ENCODE results near the gene COA7.

COA7 gene

DNA sequence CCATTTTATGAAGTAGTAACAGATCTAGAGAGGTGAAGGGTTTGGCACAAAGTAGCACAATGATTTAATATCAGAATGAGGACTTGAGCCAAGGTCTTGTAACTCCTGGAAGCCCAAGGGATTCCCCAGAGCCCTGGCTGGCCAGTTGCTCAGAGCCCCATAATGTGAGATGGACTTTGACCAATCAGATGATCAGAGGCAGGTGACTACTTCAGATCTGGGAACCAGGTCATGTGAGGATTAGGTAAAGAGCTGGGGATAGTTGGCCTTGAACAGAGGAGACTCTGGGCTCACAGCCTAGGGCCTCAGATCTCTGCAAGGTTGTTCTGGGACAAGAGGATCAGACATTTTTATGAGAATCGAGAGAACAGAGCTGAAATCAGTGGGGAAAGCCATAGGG is 46.2 kb downstream of the COA7 start:
- H4K20me1 ChIP-seq (ENCODE audit: low read depth, low read length) = no peaks in the 10 kb centered on the region

DNA sequence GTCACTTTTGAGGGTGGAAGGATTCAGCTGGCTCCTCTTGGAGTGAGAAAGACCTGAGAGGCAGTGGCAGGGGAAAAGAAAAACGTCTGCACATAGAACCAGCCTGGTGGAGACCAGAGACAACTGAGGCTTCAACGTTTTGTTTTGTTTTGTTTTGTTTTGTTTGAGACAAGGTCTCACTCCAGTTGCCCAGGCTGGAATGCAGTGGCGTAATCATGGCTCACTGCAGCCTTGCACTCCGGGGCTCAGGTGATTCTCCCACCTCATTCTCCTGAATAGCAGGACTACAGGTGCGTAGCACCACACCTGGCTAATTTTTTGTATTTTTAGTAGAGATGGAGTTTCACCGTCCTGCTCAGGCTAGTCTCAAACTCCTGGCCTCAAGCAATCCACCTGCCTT is 52.9 kb downstream of the COA7 start:
- no peaks in the 10 kb centered on the region for H3K9me3 ChIP-seq (ENCODE audit: insufficient read depth, low read length)
- no peak overlapping the region for H3K9ac ChIP-seq (ENCODE audit: low read length)
- no peak overlapping the region for H3K4me3 ChIP-seq (ENCODE audit: insufficient read depth, low read length, poor library complexity, severe bottlenecking)
- TF ChIP-seq, protein P1, sequence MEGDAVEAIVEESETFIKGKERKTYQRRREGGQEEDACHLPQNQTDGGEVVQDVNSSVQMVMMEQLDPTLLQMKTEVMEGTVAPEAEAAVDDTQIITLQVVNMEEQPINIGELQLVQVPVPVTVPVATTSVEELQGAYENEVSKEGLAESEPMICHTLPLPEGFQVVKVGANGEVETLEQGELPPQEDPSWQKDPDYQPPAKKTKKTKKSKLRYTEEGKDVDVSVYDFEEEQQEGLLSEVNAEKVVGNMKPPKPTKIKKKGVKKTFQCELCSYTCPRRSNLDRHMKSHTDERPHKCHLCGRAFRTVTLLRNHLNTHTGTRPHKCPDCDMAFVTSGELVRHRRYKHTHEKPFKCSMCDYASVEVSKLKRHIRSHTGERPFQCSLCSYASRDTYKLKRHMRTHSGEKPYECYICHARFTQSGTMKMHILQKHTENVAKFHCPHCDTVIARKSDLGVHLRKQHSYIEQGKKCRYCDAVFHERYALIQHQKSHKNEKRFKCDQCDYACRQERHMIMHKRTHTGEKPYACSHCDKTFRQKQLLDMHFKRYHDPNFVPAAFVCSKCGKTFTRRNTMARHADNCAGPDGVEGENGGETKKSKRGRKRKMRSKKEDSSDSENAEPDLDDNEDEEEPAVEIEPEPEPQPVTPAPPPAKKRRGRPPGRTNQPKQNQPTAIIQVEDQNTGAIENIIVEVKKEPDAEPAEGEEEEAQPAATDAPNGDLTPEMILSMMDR (IDR thresholded peaks at IDR 0.05; ENCODE audit: insufficient read depth, low read length, poor library complexity, severe bottlenecking) = no peak
- no peak for TF ChIP-seq EZH2phosphoT487 (conservative IDR thresholded peaks at IDR 0.05; ENCODE audit: low read length)
- H3K9me2 ChIP-seq (replicated peaks; ENCODE audit: insufficient read depth, low read length) = no peaks in the 10 kb centered on the region
- H4K20me1 ChIP-seq (ENCODE audit: low read depth, low read length) = no peaks in the 10 kb centered on the region
- H3K27me3 ChIP-seq (ENCODE audit: low read length) = no peaks in the 10 kb centered on the region
- H3K4me2 ChIP-seq (ENCODE audit: low read depth, low read length, poor library complexity, severe bottlenecking) = no peak overlapping the region
- no peak overlapping the region for H3K27ac ChIP-seq (ENCODE audit: low read depth, low read length)
- H3K36me3 ChIP-seq (ENCODE audit: low read length) = peaks cover 13% of the 10 kb centered on the region; the same call in 1 of the 2 replicates
- no peaks in the 10 kb centered on the region; the same call in 1 of the 2 replicates for H3F3A ChIP-seq (ENCODE audit: insufficient read depth)
- peaks cover 20% of the 10 kb centered on the region for H3K79me2 ChIP-seq (ENCODE audit: insufficient read depth, low read length)
- H2AFZ ChIP-seq (ENCODE audit: low read depth, low read length, severe bottlenecking) = no peak overlapping the region

More for the DNA sequence above, 46.2 kb downstream of the COA7 start:
- H3K9ac ChIP-seq (ENCODE audit: low read length) = no peak overlapping the region
- no peaks in the 10 kb centered on the region for H3K9me3 ChIP-seq (ENCODE audit: insufficient read depth, low read length)
- H3K79me2 ChIP-seq (ENCODE audit: insufficient read depth, low read length) = no peaks in the 10 kb centered on the region
- H2AFZ ChIP-seq (ENCODE audit: low read depth, low read length, severe bottlenecking) = no peak overlapping the region
- H3K27me3 ChIP-seq (ENCODE audit: low read length) = no peaks in the 10 kb centered on the region
- H3K4me2 ChIP-seq (ENCODE audit: low read depth, low read length, poor library complexity, severe bottlenecking) = no peak overlapping the region
- no peaks in the 10 kb centered on the region for H3F3A ChIP-seq (ENCODE audit: insufficient read depth)
- no peaks in the 10 kb centered on the region for H3K9me2 ChIP-seq (replicated peaks; ENCODE audit: insufficient read depth, low read length)
- TF ChIP-seq EZH2phosphoT487 (conservative IDR thresholded peaks at IDR 0.05; ENCODE audit: low read length) = no peak
- TF ChIP-seq, protein P1 (IDR thresholded peaks at IDR 0.05; ENCODE audit: insufficient read depth, low read length, poor library complexity, severe bottlenecking) = no peak
- H3K36me3 ChIP-seq (ENCODE audit: low read length) = peaks cover 7% of the 10 kb centered on the region; the same call in 1 of the 2 replicates
- H3K27ac ChIP-seq (ENCODE audit: low read depth, low read length) = no peak overlapping the region
- H3K4me3 ChIP-seq (ENCODE audit: insufficient read depth, low read length, poor library complexity, severe bottlenecking) = no peak overlapping the region

DNA sequence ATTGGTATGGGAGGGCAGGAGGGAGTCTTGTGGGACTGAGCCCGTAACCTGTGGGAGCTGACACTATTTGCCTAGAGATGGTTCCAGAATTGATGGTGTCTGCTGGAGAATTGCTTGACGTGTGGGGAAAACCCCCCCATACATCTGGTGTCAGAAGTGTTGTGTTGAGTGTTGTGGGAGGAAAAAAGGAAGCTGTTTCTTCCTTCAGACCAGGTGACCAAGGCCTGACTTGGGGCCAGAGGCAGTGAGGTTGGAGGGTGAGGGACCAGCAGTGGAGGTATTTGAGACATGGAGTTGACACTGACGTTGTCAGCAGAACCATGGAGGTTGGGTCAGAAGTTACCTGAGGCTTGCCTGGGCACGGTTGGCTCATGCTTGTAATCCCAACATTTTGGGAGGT is 56.8 kb downstream of the COA7 start:
- Histone ChIP-seq H3F3A (ENCODE audit: insufficient read depth) (peaks cover 16% of the 10 kb centered on the region), H4K20me1 (ENCODE audit: low read depth, low read length) (no peaks in the 10 kb centered on the region), H3K27me3 (ENCODE audit: low read length) (no peaks in the 10 kb centered on the region), H3K9me2 (replicated peaks; ENCODE audit: insufficient read depth, low read length) (no peaks in the 10 kb centered on the region), H3K9me3 (ENCODE audit: insufficient read depth, low read length) (no peaks in the 10 kb centered on the region), H3K27ac (ENCODE audit: low read depth, low read length) (peak overlapping the region; percentile 70), H3K4me2 (ENCODE audit: low read depth, low read length, poor library complexity, severe bottlenecking) (peak overlapping the region; percentile 17), H3K79me2 (ENCODE audit: insufficient read depth, low read length) (peaks cover 45% of the 10 kb centered on the region), H3K9ac (ENCODE audit: low read length) (0 out of 2 replicates have a peak overlapping the region, but pooled peaks have one; percentile 10), H2AFZ (ENCODE audit: low read depth, low read length, severe bottlenecking) (no peak overlapping the region), H3K36me3 (ENCODE audit: low read length) (peaks cover 5% of the 10 kb centered on the region; the same call in 1 of the 2 replicates), H3K4me3 (ENCODE audit: insufficient read depth, low read length, poor library complexity, severe bottlenecking) (no peak overlapping the region)
- TF ChIP-seq EZH2phosphoT487 (conservative IDR thresholded peaks at IDR 0.05; ENCODE audit: low read length) = no peak
- TF ChIP-seq, protein P1 (IDR thresholded peaks at IDR 0.05; ENCODE audit: insufficient read depth, low read length, poor library complexity, severe bottlenecking) = no peak

Measured in SU-DHL-6 (cell line).